Measurements from ENCODE around the gene DBH. TPM values are rescaled to one million over a fixed set of nuclear protein-coding genes. Genes with fewer than 3 reads are reported as not detected.

The DBH gene
- total and polyA plus RNA-seq, 2 donors (not counting 3 experiments of a cell fraction or from before 2014, with no cell fraction given): not detected

- H3K79me2 ChIP-seq (ENCODE audit: control insufficient read depth, insufficient read depth, low read length): no peaks in the 10 kb centered on the region
- no peaks in the 10 kb centered on the region for H3K9me3 ChIP-seq (replicated peaks; ENCODE audit: control insufficient read depth, insufficient read depth, low read length)
- FAIRE-seq (no peak), DNase-seq (ENCODE audit: low read depth, low spot score) (no peak)
- POLR2A ChIA-PET: no interaction called here
- H2AFZ ChIP-seq (ENCODE audit: low read depth, low read length): no peak overlapping the region
- no peak overlapping the region for H3K9ac ChIP-seq (replicated peaks; ENCODE audit: extremely low read depth, insufficient read depth, low read length)
- no peaks in the 10 kb centered on the region for H4K20me1 ChIP-seq (replicated peaks; ENCODE audit: control insufficient read depth, extremely low read depth, insufficient read depth, low read length)
- dilution Hi-C loops (cut with MboI; ENCODE audit: extremely low pct_ligation_motif_present, low sequenced_read_pairs): no loop called here
- H3K4me3 ChIP-seq (replicated peaks in 1 of 3; ENCODE audit: insufficient read depth in 1 of 3, low read depth in 1 of 3, low read length in 3 of 3): no peak overlapping the region
- no peaks in the 10 kb centered on the region for H3K27me3 ChIP-seq (ENCODE audit: control insufficient read depth in 2 of 2, insufficient read depth in 2 of 2, low read length in 2 of 2)
- H3K9me1 ChIP-seq (replicated peaks; ENCODE audit: control insufficient read depth, extremely low read depth, insufficient read depth, low read length): no peaks in the 10 kb centered on the region
- H3K4me1 ChIP-seq (ENCODE audit: control insufficient read depth, extremely low read depth, insufficient read depth, low read length): no peaks in the 10 kb centered on the region
- no peak overlapping the region for H3K27ac ChIP-seq (ENCODE audit: insufficient read depth, low read depth, low read length)
- no peak overlapping the region for H3K4me2 ChIP-seq (ENCODE audit: insufficient read depth, low read length)
- BruUV-seq (replicated peaks): no TSS peak
- TF ChIP-seq FOS (IDR thresholded peaks at IDR 0.05; ENCODE audit: borderline replicate concordance, insufficient read depth, low read length) (no peak), JUN (IDR thresholded peaks at IDR 0.05; ENCODE audit: borderline replicate concordance, insufficient read depth, insufficient read length, low read depth) (no peak), POLR2AphosphoS5 (IDR thresholded peaks at IDR 0.05; ENCODE audit: insufficient read depth, low read depth, low read length) (no peak), GATA2 (IDR thresholded peaks at IDR 0.05; ENCODE audit: insufficient read depth, insufficient read length, low read depth, low read length) (no peak), POLR2A (IDR thresholded peaks at IDR 0.05; ENCODE audit: low read depth, low read length) (no peak), MAX (IDR thresholded peaks at IDR 0.05; ENCODE audit: insufficient read depth, insufficient read length) (no peak), EZH2 (IDR thresholded peaks at IDR 0.05; ENCODE audit: borderline replicate concordance, low read depth, low read length, severe bottlenecking) (no peak)
- TF ChIP-seq, protein P1, sequence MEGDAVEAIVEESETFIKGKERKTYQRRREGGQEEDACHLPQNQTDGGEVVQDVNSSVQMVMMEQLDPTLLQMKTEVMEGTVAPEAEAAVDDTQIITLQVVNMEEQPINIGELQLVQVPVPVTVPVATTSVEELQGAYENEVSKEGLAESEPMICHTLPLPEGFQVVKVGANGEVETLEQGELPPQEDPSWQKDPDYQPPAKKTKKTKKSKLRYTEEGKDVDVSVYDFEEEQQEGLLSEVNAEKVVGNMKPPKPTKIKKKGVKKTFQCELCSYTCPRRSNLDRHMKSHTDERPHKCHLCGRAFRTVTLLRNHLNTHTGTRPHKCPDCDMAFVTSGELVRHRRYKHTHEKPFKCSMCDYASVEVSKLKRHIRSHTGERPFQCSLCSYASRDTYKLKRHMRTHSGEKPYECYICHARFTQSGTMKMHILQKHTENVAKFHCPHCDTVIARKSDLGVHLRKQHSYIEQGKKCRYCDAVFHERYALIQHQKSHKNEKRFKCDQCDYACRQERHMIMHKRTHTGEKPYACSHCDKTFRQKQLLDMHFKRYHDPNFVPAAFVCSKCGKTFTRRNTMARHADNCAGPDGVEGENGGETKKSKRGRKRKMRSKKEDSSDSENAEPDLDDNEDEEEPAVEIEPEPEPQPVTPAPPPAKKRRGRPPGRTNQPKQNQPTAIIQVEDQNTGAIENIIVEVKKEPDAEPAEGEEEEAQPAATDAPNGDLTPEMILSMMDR (IDR thresholded peaks at IDR 0.05; ENCODE audit: extremely low read depth in 1 of 2, insufficient read depth in 1 of 2, low read depth in 1 of 2, low read length in 2 of 2): no peak
- intact Hi-C loops (cut with micrococcal nuclease): no loop called here
- H3K36me3 ChIP-seq (ENCODE audit: control insufficient read depth in 2 of 2, extremely low read depth in 1 of 2, insufficient read depth in 2 of 2, low read length in 2 of 2): no peaks in the 10 kb centered on the region
- CTCF ChIA-PET: no interaction called here
Measured at GRCh38 chr9:133633681-133634080, 2.5 kb upstream of the DBH start.

Data from endothelial cell of umbilical vein (primary cell).